Kidney tubule cell (primary cell): ENCODE measurements around the gene SLC12A7.

ENCODE experiments used
- DNase-seq: peaks from one replicate; pipeline ENCODE4 v3.0.0-alpha.2; 2018; ENCODE audit warnings: low spot score

SLC12A7 gene

DNA sequence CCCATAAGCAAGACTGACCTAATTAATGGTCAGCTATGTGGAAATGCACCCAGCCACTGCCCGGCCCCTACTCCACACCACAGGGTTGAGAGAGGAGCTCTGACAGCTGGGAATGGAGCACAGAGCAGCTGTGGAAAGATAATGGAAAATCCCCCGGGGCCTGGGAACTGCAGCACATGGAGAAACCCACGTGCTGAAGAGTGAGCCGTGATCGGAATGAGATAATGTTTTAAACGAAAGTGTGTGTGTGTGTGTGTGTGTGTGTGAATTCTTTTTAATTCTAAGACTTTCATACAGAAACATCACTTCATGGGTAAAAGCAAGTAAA, 13.1 kb upstream of the SLC12A7 start:
- no peak for DNase-seq

DNA sequence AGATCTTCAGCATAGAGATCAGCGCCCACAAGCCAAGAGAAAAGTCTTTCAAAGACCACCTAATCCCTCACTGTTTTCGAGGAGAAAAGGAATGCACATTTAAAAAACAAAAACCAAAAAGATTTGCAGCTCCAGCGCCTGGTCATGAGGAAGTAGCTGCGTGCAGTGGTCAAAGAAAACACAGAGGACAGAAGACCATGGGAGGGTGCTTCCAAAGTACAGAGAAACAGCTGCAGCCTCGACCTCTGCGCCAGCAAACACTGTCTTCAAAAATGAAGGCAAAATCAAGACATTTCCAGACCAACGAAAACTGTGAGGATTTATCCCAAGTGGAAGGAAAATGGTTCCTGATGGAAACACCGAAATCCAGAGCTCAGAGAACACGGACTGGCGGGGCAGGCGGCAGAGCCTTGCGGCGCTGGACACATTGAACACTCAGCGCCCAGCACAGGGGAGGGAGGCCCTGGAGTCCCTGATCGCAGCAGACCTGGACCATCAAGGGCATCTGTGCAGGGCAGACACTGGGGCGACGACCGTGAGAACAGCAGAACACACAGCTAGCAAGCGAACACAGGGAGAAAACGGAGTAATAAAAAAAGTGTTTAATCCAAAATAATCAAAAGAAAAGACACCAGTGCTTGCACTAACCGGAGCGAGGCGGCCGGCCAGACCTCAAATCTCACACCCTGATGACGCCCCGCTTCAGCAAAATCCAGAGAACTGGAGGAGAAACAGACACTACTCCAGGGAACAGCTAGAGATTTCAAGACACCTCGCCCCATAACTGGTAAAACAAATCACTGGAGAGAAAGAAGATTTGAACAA, 12.6 kb upstream of the SLC12A7 start:
- DNase-seq, result no peak

DNA sequence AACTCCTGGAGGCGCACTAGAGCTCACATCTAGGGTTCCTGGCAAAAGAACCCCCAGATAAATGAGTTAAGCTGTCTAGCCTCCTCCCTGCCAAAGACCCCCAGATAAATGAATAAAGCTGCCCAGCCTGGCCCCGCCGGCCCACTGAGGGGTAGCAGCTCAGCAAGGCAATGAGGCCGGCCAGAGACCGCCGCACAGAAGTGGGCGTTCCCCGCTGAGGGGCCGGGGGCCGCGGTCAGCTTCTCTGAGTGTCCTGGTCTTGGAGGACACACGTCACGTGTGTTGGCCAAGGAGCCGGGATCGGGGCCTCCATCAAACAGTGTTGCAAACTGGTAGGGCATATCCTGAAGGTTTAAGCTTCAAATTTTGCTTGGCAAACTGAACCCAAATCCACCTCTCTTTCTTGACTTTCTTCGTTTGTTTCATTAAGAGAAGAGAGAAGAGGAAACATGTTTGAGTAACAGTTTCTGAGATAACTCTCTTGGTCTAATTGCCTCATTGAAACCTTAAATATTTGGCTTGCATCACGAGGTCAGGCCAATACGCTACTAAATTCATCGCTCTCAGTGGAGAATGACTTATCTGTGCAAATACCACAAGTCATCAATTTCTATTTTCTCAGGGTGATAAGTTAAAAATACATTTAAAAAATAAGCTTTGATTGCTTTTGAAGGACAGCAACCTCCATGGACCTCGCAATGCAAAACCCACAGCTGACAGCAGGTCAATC, 11.7 kb upstream of the SLC12A7 start:
- no peak for DNase-seq

DNA sequence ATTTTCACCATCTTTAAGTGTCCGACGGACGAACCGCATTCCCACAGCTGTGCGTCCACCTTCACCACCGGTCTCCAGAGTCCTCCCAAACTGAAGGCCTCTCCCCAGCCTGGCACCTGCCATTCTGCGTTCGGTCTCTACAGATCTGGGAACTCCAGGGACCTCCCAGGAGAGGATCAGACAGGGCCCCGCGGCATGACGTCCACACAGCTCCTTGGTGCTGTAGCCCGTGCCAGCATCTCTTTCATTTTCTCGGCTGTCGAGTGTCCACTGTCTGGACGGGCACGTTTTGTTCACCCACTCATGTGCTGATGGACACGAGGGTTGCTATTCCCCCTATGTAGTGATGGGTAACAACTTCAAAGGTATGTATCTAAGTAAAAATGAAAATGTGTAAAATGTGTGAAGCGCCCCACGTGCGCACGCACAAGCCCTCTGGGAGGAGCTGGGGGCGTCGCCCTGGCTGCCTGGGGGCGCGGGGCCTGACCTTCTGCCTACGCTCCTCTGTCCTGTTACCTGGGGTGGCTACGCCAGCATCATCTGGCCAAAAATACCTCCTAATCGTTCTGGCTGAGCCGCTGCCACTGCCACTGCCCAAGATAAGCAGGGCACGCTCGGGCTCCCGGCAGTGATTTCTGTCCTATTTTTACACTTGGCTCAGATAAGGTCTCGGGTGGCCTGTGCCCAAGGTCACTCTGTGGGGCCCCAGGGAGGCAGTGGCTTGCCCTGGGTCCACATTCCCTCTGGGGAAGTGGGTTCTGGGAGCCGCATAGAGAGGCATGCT, 10.8 kb upstream of the SLC12A7 start:
- DNase-seq, result no peak

DNA sequence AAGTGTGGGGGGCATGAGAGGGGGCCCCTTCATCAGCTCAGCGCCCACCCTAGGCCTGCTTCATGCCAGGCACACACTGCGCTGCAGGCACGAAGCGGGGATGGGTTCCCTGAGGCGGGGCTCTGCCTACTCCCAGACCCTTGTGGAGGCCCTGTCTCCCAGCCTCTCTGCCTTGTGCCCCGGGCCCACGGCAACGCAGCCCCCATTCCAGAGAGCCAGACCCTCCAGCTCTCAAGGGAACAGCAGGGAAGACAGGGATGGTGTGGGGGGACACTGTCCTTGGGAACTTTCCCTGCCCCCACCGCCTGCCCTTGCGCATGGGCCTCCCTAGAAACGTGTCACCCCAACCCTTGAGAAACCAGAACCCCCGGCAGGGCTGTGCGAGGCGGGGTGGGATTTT, 10.0 kb upstream of the SLC12A7 start:
- no peak for DNase-seq

DNA sequence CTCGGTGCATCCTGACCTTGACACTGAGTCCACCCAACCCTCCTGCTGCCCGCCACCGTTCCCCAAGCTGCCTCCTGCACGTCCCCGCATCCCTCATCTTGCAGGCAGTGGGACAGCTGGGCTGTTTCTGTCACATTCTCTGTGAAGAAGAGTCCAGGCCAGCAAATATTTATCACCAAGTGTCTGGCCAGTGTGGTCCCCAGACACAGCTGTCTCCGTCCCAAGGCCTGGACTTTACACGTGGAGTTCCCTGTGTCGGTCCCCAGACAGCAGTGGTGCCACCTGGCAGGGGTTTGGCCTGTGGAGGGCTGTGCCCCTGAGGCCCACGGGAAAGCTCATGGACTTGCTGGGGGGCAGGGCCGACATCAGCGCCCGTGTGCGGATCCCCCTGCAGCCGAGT, 9.2 kb upstream of the SLC12A7 start:
- no peak for DNase-seq

DNA sequence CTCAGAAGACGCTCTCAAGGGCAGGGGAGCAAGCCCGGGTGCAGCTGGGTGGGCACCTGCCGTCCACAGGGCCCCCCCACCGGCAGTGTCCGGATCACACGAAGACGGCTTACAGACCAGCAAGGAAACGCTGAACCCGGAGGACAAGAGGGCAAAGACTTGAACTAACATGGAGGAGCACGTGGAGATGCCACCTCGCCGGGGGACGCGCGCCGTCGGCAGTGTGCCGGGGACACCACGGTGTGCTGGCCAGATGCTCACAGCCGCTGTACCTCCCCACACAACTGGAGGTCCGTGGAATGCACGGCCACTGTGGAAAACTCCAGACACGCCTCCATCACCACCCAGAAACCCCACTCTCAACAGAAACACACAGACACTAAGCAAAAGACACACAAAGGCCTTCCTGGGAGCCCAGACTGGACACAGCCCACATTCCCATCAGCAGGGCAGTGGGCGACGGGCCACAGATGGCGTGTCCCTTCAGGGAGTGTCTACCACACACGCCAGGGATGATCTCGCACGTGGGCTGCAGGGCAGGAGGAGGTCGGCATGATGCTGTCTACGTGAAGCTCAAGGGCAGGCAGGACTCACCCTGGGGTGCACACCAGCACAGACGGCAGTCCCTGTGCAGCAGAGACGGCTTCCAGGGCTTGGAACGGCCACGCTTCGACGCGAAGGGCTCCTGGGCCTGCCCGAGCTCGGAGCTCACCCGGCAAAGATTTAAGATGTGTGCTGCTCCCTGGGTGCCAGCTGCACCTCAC, 8.6 kb upstream of the SLC12A7 start:
- no peak for DNase-seq

DNA sequence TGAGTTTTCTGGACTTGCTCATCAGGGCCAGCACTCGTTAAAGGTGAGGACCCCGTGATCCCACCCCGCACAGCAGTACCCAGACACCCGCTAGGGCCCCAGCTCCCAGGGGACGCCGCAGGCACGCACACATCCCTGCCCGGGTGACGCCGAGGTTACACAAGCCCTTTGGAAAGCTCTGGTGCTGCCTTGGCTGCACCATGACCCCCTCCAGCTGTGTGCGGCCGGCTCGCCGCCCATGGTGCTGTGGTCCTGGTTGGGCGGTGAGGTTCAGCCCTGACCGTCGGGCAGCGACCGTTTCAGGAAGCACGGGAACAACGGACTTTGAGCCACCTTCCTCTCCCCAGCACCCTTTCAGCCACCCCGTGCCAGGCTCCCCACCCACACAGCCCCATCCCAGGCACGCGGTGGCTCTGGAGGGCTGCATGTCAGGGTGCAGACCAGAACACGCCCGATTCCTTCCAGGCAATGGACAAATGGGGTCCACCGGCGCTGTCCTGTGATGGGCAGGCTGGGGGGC, 7.5 kb upstream of the SLC12A7 start:
- no peak for DNase-seq

DNA sequence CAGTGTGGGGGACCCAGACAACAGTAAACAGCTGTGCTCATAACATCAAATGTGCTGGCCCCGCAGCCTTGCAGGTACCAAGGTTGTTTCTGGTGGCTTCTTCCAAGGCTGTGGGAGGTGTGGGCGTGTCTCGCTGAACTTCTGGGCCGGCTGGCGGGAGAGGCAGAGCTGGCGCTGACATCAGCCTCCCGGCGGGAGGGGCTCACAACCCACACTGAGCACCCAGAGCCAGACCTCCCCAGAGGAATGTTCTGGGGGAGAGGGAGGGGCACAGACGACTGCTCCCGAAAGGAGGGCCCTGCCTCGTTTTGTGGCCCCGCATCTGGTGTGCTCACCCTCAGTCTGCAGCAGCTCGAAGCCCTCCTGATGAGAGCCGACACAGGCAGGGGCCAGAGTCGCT, 6.9 kb upstream of the SLC12A7 start:
- peak; percentile 48 for DNase-seq

DNA sequence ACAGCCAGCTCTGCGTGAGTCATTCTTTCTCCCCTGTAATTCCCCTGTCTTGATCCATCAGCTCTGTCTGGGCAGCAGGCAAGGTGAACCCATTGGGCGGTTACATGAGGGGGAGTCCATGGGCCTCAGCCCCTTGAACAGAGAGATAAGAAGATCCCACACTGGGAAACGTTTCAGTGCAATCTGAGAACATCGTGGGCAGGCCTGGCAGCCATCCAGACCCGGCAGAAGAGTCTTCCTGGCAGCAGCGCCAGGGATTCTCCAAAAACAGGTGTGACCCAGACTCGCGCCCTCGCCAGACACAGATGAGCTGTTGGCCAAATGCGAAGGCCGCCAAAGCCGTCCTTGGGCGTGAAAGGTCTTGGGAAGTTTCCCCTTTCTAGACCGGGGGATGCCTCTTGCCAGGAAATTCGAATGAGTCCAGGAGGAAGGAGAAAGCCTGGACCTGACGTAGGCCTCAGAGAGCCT, 6.4 kb upstream of the SLC12A7 start:
- peak; percentile 62 for DNase-seq

DNA sequence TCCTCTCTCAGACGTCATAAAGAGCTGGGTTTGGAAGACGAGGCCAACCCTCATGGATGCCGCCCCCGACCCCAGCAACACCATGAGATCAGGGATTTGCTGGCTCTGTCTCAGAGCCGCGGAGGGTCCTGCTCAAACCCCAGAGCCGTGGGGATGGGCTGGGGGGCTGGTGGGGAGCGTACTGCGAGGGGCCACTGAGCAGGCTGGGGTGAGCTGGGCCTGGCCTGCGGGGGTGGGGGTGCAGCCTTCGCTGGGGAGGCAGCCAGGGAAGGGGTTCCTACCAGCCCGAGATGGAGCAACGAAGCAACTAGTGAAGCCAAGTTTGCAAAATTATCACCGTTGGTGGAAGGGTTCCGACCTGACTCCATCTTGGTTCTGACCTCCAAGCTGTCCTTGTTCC, 5.1 kb upstream of the SLC12A7 start:
- no peak for DNase-seq

DNA sequence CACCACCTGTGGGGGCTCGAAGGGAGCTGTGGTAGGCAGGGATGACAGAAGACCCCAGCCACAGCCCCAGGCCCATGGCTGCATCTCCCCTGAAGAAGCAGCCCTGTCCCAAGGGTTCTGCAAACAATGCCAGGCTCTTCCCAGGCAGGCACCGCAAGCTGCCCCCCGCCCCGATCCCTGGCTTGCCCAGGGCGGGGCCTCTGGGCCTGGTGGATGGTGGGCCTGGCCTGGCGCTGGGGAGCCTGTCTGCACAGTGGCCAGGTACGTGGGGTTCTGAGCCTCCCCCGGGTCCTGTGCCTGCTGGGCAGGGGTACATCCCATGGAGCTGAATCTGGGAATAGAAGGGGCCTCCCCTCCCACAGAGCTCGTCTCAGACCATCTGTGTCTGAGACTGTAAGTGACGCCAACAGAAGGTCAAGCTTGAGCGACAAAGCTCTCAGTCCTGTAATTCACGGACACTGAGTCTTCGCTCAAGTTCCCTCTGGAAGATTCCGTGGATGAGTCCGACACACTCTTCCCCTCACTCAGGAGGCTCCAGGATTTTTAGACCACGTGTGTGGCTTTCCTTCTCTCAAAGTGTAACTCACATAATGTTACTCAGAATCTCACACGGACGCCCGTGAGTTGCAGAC, 4.4 kb upstream of the SLC12A7 start:
- DNase-seq, result no peak

DNA sequence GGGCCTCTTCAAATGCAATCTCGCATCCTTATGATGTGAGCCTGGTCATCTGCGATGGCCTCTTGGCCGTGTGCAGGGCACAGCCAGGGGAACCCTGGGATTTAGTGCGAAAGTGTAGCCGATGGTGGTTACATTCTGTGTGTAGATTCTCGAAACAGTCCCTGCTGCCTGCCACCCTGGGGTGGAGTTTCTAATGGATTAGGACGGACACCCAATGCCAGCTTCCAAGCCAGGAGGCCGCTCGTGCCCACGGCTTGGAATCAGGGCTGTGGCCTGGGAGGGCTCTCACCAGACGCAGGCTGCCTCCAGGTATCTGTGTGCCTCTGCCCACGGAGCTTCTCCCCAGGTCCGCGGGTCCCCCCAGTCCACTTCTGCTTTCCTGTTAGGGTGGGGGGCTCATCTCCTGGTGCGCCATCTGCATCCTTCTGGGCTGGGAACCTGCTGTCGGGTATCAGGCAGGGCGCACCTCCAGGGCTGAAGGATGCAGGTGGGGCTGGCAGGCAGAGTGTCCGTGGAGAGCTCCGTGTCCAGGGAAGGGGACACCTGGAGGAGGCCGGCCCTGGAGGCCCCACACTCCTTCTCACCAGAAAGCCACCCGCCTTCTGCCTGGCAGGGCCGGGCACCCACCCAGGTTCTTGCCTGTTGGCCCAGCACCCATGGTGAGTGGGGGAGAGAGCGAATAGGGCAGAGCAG, 3.4 kb upstream of the SLC12A7 start:
- no peak for DNase-seq

DNA sequence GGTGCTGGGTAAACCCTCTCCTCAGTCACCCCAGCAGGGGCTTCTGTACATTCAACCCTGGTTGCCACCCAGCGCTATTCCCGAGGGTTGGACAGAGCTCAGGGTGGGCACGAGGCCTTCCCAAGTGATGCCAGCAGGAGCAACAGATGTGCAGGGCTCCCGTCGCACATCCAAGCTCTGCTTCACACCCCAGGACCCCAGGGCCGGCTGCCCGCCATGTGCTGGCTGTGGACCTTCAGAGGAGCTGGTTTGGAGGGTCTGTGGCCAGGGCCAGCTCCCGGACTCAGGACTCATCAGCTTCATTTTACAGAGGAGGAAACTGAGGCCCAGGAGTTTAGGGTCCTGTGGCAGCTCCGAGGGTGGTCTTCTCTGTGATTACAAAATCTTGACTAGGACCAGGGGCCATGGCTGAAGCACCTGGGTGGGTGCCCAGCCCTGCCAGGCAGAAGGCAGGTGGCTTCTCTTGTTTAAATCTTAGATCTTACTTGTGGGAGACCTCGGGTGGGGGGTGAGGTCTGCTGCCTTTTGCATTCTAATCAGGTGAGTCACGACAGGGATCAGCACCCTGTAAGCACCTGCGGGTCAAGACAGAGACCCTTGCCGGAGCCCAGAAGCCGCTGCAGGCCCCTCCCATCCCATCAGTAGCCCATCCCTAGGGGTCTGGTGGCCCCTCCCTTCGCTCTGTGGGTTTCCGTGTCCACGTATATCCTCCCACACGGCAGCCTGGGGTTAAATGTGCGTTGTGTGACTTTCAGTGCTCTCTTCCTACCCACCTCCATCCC, 2.1 kb upstream of the SLC12A7 start:
- no peak for DNase-seq

DNA sequence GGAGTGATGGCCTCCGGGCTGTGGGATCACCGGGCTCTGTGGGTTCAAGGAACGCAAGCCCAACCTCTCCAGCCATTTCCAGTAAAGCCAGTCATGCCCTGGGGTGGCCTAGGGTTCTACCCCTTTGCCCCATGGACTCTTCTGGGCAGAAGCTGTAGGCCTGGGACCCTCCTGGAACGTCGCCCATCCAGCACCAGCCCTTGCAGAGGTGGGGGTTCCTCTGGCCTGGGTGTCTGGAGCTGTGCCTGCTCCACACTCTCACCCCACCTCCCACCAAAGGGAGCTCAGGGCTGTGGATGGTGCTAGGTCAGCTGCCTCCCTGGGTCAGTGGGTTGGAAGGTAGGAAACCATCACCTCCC, 1.4 kb upstream of the SLC12A7 start:
- DNase-seq, result no peak

DNA sequence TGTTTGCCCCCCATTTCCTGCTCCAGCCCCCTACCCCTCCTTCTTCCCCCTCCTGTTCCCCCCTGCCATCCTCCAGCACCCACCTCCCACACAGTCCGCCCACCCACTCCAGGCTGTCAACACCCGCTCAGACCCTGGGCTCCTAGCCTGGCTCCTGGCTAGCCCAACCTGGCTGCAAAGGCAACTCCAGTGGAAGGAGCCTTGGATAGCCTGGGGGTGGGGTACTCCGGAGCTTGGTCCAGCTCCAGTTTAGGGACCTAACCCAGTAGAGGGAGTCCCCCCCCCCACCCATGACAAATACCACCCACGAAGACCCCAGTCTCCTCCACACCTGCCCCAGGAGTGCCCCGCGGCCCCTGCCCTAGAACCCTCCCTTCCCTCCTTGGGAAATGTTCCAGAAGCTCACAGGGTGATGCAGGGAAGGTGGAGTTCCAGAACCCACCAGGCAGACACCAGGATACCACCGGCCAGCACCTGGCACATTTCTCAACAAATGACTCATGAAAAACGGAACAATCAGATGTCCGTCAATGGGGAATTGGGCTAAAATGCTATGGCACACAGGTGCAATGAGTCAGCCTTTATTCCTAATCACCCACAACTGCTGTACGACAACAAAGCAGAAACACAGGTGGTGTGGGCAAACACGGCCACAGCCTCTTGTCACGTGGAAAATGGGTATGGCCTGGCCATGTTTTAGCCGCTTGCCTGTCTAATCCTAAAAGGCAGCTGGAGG, 901 bp upstream of the SLC12A7 start:
- peak; percentile 79 for DNase-seq

DNA sequence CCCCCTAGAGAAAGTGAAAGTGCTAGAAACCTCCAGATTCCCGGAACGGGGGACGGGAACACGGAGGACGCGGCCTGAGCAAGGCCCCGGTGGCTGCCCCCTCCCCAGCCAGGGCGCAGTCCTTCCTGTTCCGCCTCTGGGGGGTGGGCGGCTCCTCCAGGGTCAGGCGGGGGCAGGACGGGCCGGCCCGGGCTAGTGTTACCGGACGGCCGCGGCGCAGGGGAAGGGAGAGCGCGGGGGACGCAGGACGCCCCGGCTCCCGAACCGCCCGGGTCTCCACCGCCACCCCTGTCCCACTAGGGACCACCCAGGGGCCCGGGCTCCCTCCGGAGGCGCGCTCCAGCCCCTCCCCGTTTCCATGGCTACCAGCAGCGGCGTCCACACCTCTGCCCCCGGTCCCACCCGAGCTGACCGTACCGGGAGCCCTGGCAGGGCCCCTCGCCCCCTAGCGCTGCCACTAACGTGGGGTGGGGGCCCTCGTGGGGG, 579 bp downstream of the SLC12A7 start:
- DNase-seq, result no peak

DNA sequence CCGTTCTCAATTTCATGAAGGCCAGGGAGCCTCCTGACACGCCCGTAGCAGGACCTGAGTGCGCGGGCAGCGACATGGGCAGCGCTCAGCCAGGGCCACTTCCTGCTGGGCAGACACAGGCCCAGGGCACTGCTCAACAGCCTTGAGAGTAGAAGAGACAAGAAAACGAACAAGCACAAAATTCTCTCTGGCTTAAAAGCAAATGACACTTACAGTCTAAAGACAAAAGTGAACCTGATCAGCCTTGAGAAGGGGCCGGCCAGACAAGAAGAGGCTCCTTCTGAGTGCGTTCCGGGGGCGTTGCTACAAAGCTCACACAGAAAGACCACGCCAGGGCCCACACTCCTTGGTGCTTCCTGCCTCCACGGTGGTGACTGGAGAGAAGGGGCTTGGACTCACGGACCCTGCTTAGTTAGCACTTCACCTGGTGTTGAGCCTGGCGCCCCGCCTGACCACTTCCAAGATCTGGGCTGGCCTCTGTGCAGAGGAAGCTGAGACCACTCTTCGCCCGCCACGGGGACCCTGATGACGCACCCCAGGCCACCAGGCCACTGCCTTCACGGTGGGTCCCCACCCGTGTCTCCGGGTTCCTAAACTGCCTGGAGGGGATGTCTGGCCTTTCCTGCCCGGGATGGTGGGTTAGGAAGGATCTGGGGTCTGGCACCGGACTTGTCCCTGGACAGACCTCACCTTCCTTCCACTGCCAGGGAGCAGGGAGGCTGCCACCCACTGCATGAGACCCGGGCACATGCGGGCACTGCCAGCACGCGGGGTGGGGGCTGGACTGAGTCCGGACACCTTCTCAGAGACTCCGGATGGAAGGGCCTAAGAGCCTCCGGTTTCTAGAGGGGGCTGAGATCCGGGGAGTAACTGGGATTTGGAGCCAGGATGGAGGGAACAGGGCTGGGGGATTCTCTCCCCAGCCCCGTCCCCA, 1.3 kb downstream of the SLC12A7 start:
- DNase-seq, result peak; percentile 50
